Tibial nerve (tissue), 4 donors: ENCODE measurements around the gene CNTN5. TPM values are rescaled to one million over a fixed set of nuclear protein-coding genes. Genes with fewer than 3 reads are reported as not detected.

Experiments
- DNase-seq, 2 donors: peaks; one replicate each; pipeline ENCODE4 v3.0.0-alpha.2; 2019; ENCODE audit warnings: low spot score in 2 of 2
- H3K27ac ChIP-seq, 4 donors: fragments of 200-600 bp; sonication (generic) in 3 of 4; one replicate each; pipeline ENCODE4 v1.5.1; 2017 to 2019; ENCODE audit warnings: mild to moderate bottlenecking in 1 of 4
- H3K27me3 ChIP-seq, 2 donors: fragments of 200-600 bp; sonication (generic) in 1 of 2; one replicate each; pipeline versions ENCODE4 v1.5.1 to v1.6.0; 2017 to 2019
- H3K36me3 ChIP-seq, 3 donors: fragments of 200-600 bp; sonication (generic); one replicate each; pipeline ENCODE4 v1.5.1; 2018 to 2019
- H3K4me1 ChIP-seq, 4 donors: fragments of 200-600 bp; sonication (generic) in 3 of 4; one replicate each; pipeline ENCODE4 v1.5.1; 2017 to 2019
- H3K4me3 ChIP-seq, 4 donors: fragments of 200-600 bp; sonication (generic) in 3 of 4; one replicate each; pipeline ENCODE4 v1.5.1; 2017 to 2019; ENCODE audit warnings: mild to moderate bottlenecking in 1 of 4, moderate library complexity in 1 of 4
- H3K9me3 ChIP-seq, 4 donors: fragments of 200-600 bp; sonication (generic) in 3 of 4; one replicate each; pipeline ENCODE4 v1.5.1; 2017 to 2019
- EP300 ChIP-seq, 2 donors: sonication (generic); formaldehyde crosslinking; IDR thresholded peaks; one replicate each; pipeline ENCODE4 v1.6.1; 2017; ENCODE audit warnings: antibody characterized with exemption in 2 of 2, mild to moderate bottlenecking in 1 of 2
- POLR2A ChIP-seq, 2 donors: fragments of 450-650 bp; IDR thresholded peaks; one replicate each; pipeline ENCODE4 v1.6.1; 2017; ENCODE audit warnings: antibody characterized with exemption in 2 of 2, mild to moderate bottlenecking in 2 of 2, moderate library complexity in 2 of 2
- WGBS, 2 donors: methylation state at CpG; one replicate each; pipeline ENCODE4 v1.1.5; 2018; 5-methylcytosine and 5-hydroxymethylcytosine counted together
- total RNA-seq, 4 donors: library from RNA; depleted of rRNA; stranded (reverse); fragments of >200 nt; gene quantifications; one replicate each; pipeline ENCODE4 v1.1.0, GENCODE V29; 2016
- TF ChIP-seq, protein P1 (sequence below), 5 experiments: fragments of 200-600 bp in 3 of 5; fragments of 450-650 bp in 2 of 5; sonication (generic) in 3 of 5; IDR thresholded peaks; one replicate each; pipeline ENCODE4 v1.5.1; 2016 to 2019; ENCODE audit warnings: antibody characterized with exemption in 5 of 5, mild to moderate bottlenecking in 3 of 5, moderate library complexity in 2 of 5

Gene CNTN5
- total RNA-seq, 4 donors from 2014 or later: under 0.01 to 0.22 TPM; not detected in 2

DNA sequence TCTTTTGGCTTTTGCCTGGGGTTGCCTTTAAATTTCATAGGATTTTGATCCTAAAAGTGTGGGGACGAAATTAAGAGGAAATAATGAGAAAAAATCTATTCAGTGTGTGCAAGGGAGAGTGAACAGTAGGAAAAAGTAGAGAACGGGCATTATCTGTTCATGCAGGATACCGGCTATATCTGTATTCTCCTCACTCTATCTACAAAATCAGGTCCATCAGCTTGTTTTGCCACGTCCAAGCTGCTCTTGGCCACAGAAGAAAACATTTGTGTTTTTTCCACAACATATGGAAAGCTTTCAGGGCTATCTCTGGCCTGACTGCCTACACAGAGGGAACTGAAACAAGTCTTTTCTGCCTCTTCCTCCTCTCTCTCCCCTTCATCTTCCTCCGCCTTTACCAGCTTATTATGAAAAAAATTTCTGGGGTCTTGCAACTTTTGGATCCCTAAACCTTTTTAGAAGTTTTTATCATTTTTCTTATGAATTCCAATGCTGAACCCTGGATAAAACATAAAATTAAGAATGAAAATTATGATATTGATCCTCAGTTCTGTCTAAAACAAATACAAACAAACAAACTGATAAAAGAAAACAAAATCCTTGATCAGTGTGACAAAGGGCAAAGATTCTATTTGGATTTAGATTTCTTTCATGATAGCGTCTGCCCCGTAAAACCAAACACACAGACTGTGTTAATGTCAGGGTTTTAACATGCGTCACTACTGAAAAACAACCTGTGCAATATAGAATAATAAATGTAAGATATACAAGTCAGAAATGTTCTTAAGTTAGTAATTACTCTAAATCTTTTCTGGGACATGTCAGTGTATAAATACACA lies 219.7 kb downstream of the CNTN5 start:
- no peak for DNase-seq
- Histone ChIP-seq H3K9me3 (no peaks in the 10 kb centered on the region), H3K36me3 (no peaks in the 10 kb centered on the region), H3K4me1 (no peaks in the 10 kb centered on the region), H3K27ac (no peak overlapping the region), H3K4me3 (no peak overlapping the region), H3K27me3 (no peaks in the 10 kb centered on the region)
- TF ChIP-seq EP300 (IDR thresholded peaks at IDR 0.05) (no peak), POLR2A (IDR thresholded peaks at IDR 0.05) (no peak)
- TF ChIP-seq, protein P1, sequence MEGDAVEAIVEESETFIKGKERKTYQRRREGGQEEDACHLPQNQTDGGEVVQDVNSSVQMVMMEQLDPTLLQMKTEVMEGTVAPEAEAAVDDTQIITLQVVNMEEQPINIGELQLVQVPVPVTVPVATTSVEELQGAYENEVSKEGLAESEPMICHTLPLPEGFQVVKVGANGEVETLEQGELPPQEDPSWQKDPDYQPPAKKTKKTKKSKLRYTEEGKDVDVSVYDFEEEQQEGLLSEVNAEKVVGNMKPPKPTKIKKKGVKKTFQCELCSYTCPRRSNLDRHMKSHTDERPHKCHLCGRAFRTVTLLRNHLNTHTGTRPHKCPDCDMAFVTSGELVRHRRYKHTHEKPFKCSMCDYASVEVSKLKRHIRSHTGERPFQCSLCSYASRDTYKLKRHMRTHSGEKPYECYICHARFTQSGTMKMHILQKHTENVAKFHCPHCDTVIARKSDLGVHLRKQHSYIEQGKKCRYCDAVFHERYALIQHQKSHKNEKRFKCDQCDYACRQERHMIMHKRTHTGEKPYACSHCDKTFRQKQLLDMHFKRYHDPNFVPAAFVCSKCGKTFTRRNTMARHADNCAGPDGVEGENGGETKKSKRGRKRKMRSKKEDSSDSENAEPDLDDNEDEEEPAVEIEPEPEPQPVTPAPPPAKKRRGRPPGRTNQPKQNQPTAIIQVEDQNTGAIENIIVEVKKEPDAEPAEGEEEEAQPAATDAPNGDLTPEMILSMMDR (IDR thresholded peaks at IDR 0.05): no peak
- WGBS, 2 donors: 85% methylated on average over 8 of the region's 8 CpGs

DNA sequence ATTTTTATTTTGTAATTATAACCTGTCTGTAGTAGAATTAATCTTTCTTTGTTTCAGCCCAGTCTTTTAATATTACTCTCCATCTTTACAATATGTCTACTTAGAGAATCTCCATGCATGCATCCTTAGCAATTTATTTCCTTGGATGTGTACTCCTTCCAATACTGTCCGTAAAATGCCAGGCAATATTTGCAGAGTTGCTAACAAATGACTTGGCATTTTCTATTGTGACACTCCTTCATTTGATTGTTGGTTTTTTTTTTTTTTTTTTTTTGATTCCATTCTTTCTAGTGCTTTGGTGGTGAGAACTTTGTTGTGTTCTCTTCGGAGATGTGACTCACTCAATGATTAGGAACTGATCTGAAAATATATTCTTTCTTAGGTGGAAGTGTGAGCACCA lies 220.3 kb downstream of the CNTN5 start:
- TF ChIP-seq, protein P1 (IDR thresholded peaks at IDR 0.05): no peak
- TF ChIP-seq EP300 (IDR thresholded peaks at IDR 0.05): no peak
- no peak for TF ChIP-seq POLR2A (IDR thresholded peaks at IDR 0.05)
- H3K9me3 ChIP-seq: no peaks in the 10 kb centered on the region
- H3K27me3 ChIP-seq: no peaks in the 10 kb centered on the region
- H3K4me3 ChIP-seq: no peak overlapping the region
- H3K4me1 ChIP-seq: no peaks in the 10 kb centered on the region
- DNase-seq: no peak
- 86 to 90% methylated on average over 2 of the region's 2 CpGs for WGBS, 2 donors
- H3K27ac ChIP-seq: no peak overlapping the region
- H3K36me3 ChIP-seq: no peaks in the 10 kb centered on the region

DNA sequence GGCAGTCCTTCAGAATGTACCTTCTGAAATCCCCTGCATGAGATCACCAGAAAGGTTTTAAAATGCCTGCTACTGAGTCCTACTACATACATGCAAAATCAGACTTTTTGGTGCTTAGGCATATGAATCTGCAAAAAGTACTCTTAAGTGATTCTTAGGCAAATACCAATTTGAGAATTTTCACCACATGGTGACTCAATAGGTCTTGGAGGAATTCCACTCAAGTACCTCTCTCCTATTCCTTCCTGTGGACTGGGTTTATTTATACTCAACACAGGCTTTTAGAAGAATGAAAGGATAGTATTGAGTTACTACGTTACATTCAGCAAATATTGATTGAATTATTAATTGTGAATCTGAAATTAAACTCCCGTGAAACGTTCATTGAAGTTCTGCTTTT lies 223.9 kb downstream of the CNTN5 start:
- TF ChIP-seq, protein P1 (IDR thresholded peaks at IDR 0.05): no peak
- TF ChIP-seq EP300 (IDR thresholded peaks at IDR 0.05) (no peak), POLR2A (IDR thresholded peaks at IDR 0.05) (no peak)
- no peak for DNase-seq
- H3K9me3 ChIP-seq: no peaks in the 10 kb centered on the region
- no peaks in the 10 kb centered on the region for H3K27me3 ChIP-seq
- H3K4me3 ChIP-seq: no peak overlapping the region
- no peaks in the 10 kb centered on the region for H3K36me3 ChIP-seq
- 88 to 94% methylated on average over 3 of the region's 3 CpGs for WGBS, 2 donors
- H3K4me1 ChIP-seq: no peaks in the 10 kb centered on the region
- H3K27ac ChIP-seq: no peak overlapping the region

DNA sequence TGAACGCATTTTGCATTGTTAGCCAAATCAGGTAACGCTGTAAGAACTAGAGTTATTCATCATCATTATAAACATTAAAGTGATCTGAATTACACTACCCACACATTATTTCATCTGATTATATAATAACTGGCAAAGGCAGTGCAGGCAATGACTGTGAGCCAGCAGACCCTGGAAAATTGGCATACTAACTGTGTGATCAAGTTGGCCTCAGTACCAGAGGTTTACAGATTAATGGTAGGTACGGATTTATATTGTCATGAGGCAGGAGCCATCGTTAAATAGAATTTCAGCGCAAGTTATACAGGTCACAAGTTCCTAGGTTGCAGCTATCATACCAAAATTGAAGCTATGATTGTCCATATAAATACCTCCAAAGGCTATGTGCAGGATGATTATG lies 225.4 kb downstream of the CNTN5 start:
- 89 to 91% methylated on average over 5 of the region's 5 CpGs for WGBS, 2 donors
- no peak overlapping the region for H3K4me3 ChIP-seq

DNA sequence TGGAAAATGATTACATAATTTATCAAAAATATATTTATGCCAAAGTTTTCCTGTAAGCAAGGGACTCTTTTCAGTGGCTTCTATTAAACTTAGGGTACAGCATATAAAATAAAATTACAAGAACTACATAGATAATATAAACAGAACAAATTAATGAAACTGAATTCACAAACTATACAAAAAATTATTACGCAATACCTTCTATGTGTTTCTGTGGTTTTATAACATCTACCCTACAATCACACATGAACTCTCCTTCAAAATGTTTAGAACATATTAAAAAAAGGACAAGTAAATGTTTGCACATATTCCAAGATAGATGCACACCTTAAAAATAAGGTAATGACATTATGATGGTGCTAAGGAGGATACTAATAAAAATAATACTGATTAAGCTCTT lies 235.9 kb downstream of the CNTN5 start:
- DNase-seq: no peak
- no peak overlapping the region for H3K27ac ChIP-seq
- no peak overlapping the region for H3K4me3 ChIP-seq
- WGBS, 2 donors: 98% methylated on average over 1 of the region's 1 CpG
- H3K9me3 ChIP-seq: no peaks in the 10 kb centered on the region
- H3K4me1 ChIP-seq: no peaks in the 10 kb centered on the region
- no peaks in the 10 kb centered on the region for H3K27me3 ChIP-seq
- H3K36me3 ChIP-seq: no peaks in the 10 kb centered on the region
- TF ChIP-seq, protein P1 (IDR thresholded peaks at IDR 0.05): no peak
- TF ChIP-seq POLR2A (IDR thresholded peaks at IDR 0.05): no peak
- TF ChIP-seq EP300 (IDR thresholded peaks at IDR 0.05): no peak

More for the DNA sequence above, 225.4 kb downstream of the CNTN5 start:
- DNase-seq: no peak
- H3K9me3 ChIP-seq: no peaks in the 10 kb centered on the region
- no peaks in the 10 kb centered on the region for H3K27me3 ChIP-seq
- no peaks in the 10 kb centered on the region for H3K4me1 ChIP-seq
- H3K27ac ChIP-seq: no peak overlapping the region
- TF ChIP-seq EP300 (IDR thresholded peaks at IDR 0.05): no peak
- TF ChIP-seq, protein P1 (IDR thresholded peaks at IDR 0.05): no peak
- TF ChIP-seq POLR2A (IDR thresholded peaks at IDR 0.05): no peak
- H3K36me3 ChIP-seq: no peaks in the 10 kb centered on the region
